K562 (cell line): ENCODE measurements around the gene TPK1. TPM values are rescaled to one million over a fixed set of nuclear protein-coding genes. Genes with fewer than 3 reads are reported as not detected.

Experiments used
- ATAC-seq: fragments of 200-7000 bp; cut with Tn5 transposase; 3 replicates; pipeline ENCODE4 v1.9.1; 2020; ENCODE audit warnings: moderate library complexity
- BruUV-seq: library from RNA; stranded (reverse); fragments of 400-500 nt; replicated peaks from 2 replicates; lab custom pipeline; 2021; lab: Mats Ljungman, UMichigan
- CTCF ChIA-PET: fragments of 300-600 bp; formaldehyde crosslinking; extraction: SDS; loops from one replicate; lab custom pipeline; 2021; ENCODE audit warnings: low intra/inter-chr PET ratio; lab: Yijun Ruan, JAX
- POLR2A ChIA-PET: fragments of 300-600, 350-650 bp; sonication (Branson Sonifier 250); formaldehyde crosslinking; extraction: SDS; loops from one replicate; lab custom pipeline; 2021; ENCODE audit warnings: antibody characterized with exemption, inconsistent platforms; lab: Yijun Ruan, JAX
- DNase-seq, 4 experiments: peaks; one replicate each; pipeline versions ENCODE4 v3.0.0 to v3.0.0-alpha.2; 2011 to 2018; ENCODE audit warnings: low spot score in 3 of 4, mixed read lengths in 3 of 4; ENCODE audit errors: extremely low read depth in 1 of 4
- FAIRE-seq: peaks from 2 replicates; lab custom pipeline; 2011; peaks lifted over from hg19 to GRCh38; lab: Jason Lieb, UNC
- H2AFZ ChIP-seq: 2 replicates; pipeline ENCODE4 v1.6.0; 2011; ENCODE audit warnings: low read depth, low read length, control low read depth, inconsistent platforms
- H3K27ac ChIP-seq: fragments of 200-600 bp; 3 replicates; pipeline ENCODE4 v1.8.0; 2011; ENCODE audit warnings: low read depth, mild to moderate bottlenecking, control low read depth, inconsistent platforms, low read length, moderate library complexity, mixed read lengths; ENCODE audit errors: extremely low read depth
- H3K27me3 ChIP-seq, 2 experiments: fragments of 300-600 bp in 1 of 2; 2 replicates in 1 of 2; 3 replicates in 1 of 2; pipeline versions ENCODE4 v1.6.0 to v1.8.0; 2011; ENCODE audit warnings: inconsistent platforms in 2 of 2, low read length in 2 of 2, mild to moderate bottlenecking in 1 of 2, mixed read lengths in 1 of 2, moderate library complexity in 1 of 2; ENCODE audit not compliant: control insufficient read depth in 2 of 2, insufficient read depth in 2 of 2
- H3K36me3 ChIP-seq: fragments of 300-600 bp; 3 replicates; pipeline ENCODE4 v1.8.0; 2011; ENCODE audit warnings: mild to moderate bottlenecking, low read length, inconsistent platforms; ENCODE audit not compliant: control insufficient read depth, insufficient read depth
- H3K4me1 ChIP-seq, 2 experiments: fragments of 200-600 bp in 1 of 2; replicated peaks in 1 of 2; 2 replicates in 1 of 2; 3 replicates in 1 of 2; pipeline versions ENCODE4 v1.5.1 to v1.8.0; 2011; ENCODE audit warnings: inconsistent platforms in 2 of 2, low read length in 2 of 2, mild to moderate bottlenecking in 1 of 2, mixed read lengths in 1 of 2, moderate library complexity in 1 of 2; ENCODE audit not compliant: control insufficient read depth in 2 of 2, insufficient read depth in 2 of 2
- H3K4me2 ChIP-seq: 2 replicates; pipeline ENCODE4 v1.6.1; 2011; ENCODE audit warnings: low read length, control low read depth, inconsistent platforms, mixed read lengths; ENCODE audit not compliant: insufficient read depth
- H3K4me3 ChIP-seq: fragments of 200-600 bp; sonication (generic), shearing (Covaris generic); 2 replicates; pipeline ENCODE4 v1.5.1; 2016; ENCODE audit warnings: control low read depth, inconsistent platforms
- H3K79me2 ChIP-seq: fragments of 200-600 bp; 3 replicates; pipeline ENCODE4 v1.8.0; 2011; ENCODE audit warnings: low read length, inconsistent platforms; ENCODE audit not compliant: control insufficient read depth, insufficient read depth
- H3K9ac ChIP-seq, 2 experiments: 2 replicates each; pipeline versions ENCODE4 v1.6.0 to v1.6.1; 2011; ENCODE audit warnings: low read depth in 2 of 2, low read length in 2 of 2, control low read depth in 1 of 2, inconsistent platforms in 1 of 2, mild to moderate bottlenecking in 1 of 2, mixed read lengths in 1 of 2; ENCODE audit not compliant: insufficient read depth in 1 of 2
- H3K9me1 ChIP-seq: one replicate; pipeline ENCODE4 v1.6.0; 2011; ENCODE audit warnings: inconsistent platforms, mild to moderate bottlenecking, low read length, moderate library complexity; ENCODE audit not compliant: control insufficient read depth, insufficient read depth
- H3K9me3 ChIP-seq: replicated peaks from 2 replicates; pipeline ENCODE4 v1.5.1; 2011; ENCODE audit warnings: low read depth, low read length, inconsistent platforms; ENCODE audit not compliant: control insufficient read depth, insufficient read depth
- H4K20me1 ChIP-seq: replicated peaks from 2 replicates; pipeline ENCODE4 v1.6.1; 2011; ENCODE audit warnings: low read length, inconsistent platforms, mixed read lengths; ENCODE audit not compliant: control insufficient read depth, insufficient read depth
- ARID1B ChIP-seq: fragments of 450-650 bp; IDR thresholded peaks from 2 replicates; pipeline ENCODE4 v1.6.1; 2016; ENCODE audit warnings: antibody characterized with exemption, mild to moderate bottlenecking, inconsistent platforms
- BCOR ChIP-seq: fragments of 450-650 bp; IDR thresholded peaks from 2 replicates; pipeline ENCODE4 v1.6.1; 2016
- CTBP1 ChIP-seq: fragments of 450-650 bp; IDR thresholded peaks from 2 replicates; pipeline ENCODE4 v1.6.1; 2016; ENCODE audit warnings: borderline replicate concordance
- ETS1 ChIP-seq: conservative IDR thresholded peaks from 2 replicates; pipeline ENCODE4 v1.6.1; 2011; ENCODE audit warnings: low read depth, mild to moderate bottlenecking, low read length; ENCODE audit not compliant: control insufficient read depth
- ETV6 ChIP-seq, 3 experiments: fragments of 150-350 bp in 1 of 3; sonication (generic) in 1 of 3; formaldehyde crosslinking in 1 of 3; IDR thresholded peaks; 2 replicates each; pipeline versions ENCODE4 v1.6.1 to v1.8.0; 2014 to 2022; ENCODE audit warnings: borderline replicate concordance in 2 of 3, low read depth in 2 of 3, antibody characterized with exemption in 1 of 3, low read length in 1 of 3, mild to moderate bottlenecking in 1 of 3, missing genetic modification reagents in 1 of 3
- FOXO4 ChIP-seq: fragments of 450-650 bp; formaldehyde crosslinking; IDR thresholded peaks from 2 replicates; pipeline ENCODE4 v1.4.0; 2020; ENCODE audit warnings: mild to moderate bottlenecking, moderate library complexity
- HBP1 ChIP-seq: fragments of 450-650 bp; formaldehyde crosslinking; IDR thresholded peaks from 2 replicates; pipeline ENCODE4 v1.4.0; 2022; ENCODE audit warnings: missing genetic modification characterization
- MTA3 ChIP-seq: fragments of 450-650 bp; formaldehyde crosslinking; IDR thresholded peaks from 2 replicates; pipeline ENCODE4 v1.6.1; 2017; ENCODE audit warnings: mild to moderate bottlenecking, borderline replicate concordance
- NCOA2 ChIP-seq, 2 experiments: fragments of 450-650 bp; IDR thresholded peaks; 2 replicates each; pipeline ENCODE4 v1.6.1; 2018; ENCODE audit warnings: mild to moderate bottlenecking in 2 of 2, moderate library complexity in 1 of 2; ENCODE audit not compliant: partially characterized antibody in 2 of 2
- RAD21 ChIP-seq, 2 experiments: fragments of 250-450 bp in 1 of 2; fragments of 450-650 bp in 1 of 2; sonication (Bioruptor Pico) in 1 of 2; formaldehyde crosslinking in 1 of 2; IDR thresholded peaks in 1 of 2; conservative IDR thresholded peaks in 1 of 2; 2 replicates each; pipeline versions ENCODE4 v1.4.0 to v1.8.0; 2020 to 2022; ENCODE audit warnings: mild to moderate bottlenecking in 2 of 2, moderate library complexity in 1 of 2
- RFX1 ChIP-seq: fragments of 450-650 bp; IDR thresholded peaks from 2 replicates; pipeline ENCODE4 v1.6.1; 2016; ENCODE audit warnings: mild to moderate bottlenecking, moderate library complexity
- SIN3A ChIP-seq, 2 experiments: fragments of 150-350 bp in 1 of 2; IDR thresholded peaks; 2 replicates each; pipeline ENCODE4 v1.6.1; 2011 to 2016; ENCODE audit warnings: borderline replicate concordance in 2 of 2, low read depth in 2 of 2, low read length in 2 of 2, mild to moderate bottlenecking in 2 of 2, moderate library complexity in 2 of 2; ENCODE audit not compliant: control insufficient read depth in 1 of 2
- U2AF1 ChIP-seq: fragments of 200-400 bp; formaldehyde crosslinking; optimal IDR thresholded peaks from 2 replicates; pipeline ENCODE3; 2017; ENCODE audit warnings: mild to moderate bottlenecking, low read depth, low read length, moderate library complexity
- ZBTB43 ChIP-seq: sonication (generic); formaldehyde crosslinking; IDR thresholded peaks from 2 replicates; pipeline ENCODE4 v1.8.0; 2023; ENCODE audit warnings: mild to moderate bottlenecking, missing genetic modification reagents
- ZNF217 ChIP-seq: sonication (generic); formaldehyde crosslinking; IDR thresholded peaks from 2 replicates; pipeline ENCODE4 v1.8.0; 2022; ENCODE audit warnings: mild to moderate bottlenecking, missing genetic modification reagents
- ZNF24 ChIP-seq: fragments of 450-650 bp; IDR thresholded peaks from 2 replicates; pipeline ENCODE4 v1.6.1; 2016
- WGBS: fragments of 100-300 bp; shearing (Covaris generic); methylation state at CpG from one replicate; pipeline ENCODE4 v1.1.6; 2016; ENCODE audit warnings: low coverage, mixed read lengths; ENCODE audit not compliant: insufficient coverage; ENCODE audit errors: missing lambda C conversion rate; 5-methylcytosine and 5-hydroxymethylcytosine counted together
- in situ Hi-C: fragments of 300-500 bp; cut with MboI; formaldehyde crosslinking; loops from 4 replicates; pipeline ENCODE4 v1.15.0; 2018; ENCODE audit warnings: inconsistent platforms, mixed read lengths
- intact Hi-C: fragments of 100-400 bp; cut with micrococcal nuclease; formaldehyde crosslinking; loops from 2 replicates; pipeline ENCODE4 v1.14.2; 2022
- polyA plus RNA-seq, 8 experiments: library from polyadenylated mRNA; depleted of rRNA in 4 of 8; stranded (reverse) in 5 of 8; unstranded in 3 of 8; fragments of >200 nt; fragmentation: Nextera tagmentation in 2 of 8; fragmentation: Illumina TruSeq in 1 of 8; extraction: Ambion mirVana in 2 of 8; extraction: Trizol in 1 of 8; gene quantifications; 2 replicates each; pipeline versions ENCODE4 v1.2.1 to v1.2.3, GENCODE V29; 2011 to 2014; ENCODE audit warnings: inconsistent platforms in 1 of 8, missing spikeins in 1 of 8
- total RNA-seq, 7 experiments: library from RNA; depleted of rRNA in 6 of 7; stranded (reverse); fragments of >200 nt in 6 of 7; fragmentation: Illumina TruSeq in 2 of 7; extraction: Trizol in 2 of 7; gene quantifications; 2 replicates each; pipeline versions ENCODE4 v1.2.1 to v1.2.3, GENCODE V29; 2011 to 2021; ENCODE audit warnings: low replicate concordance in 1 of 7

Gene TPK1
- total and polyA plus RNA-seq, 9 of the 15 experiments (the other 6 are each of a cell fraction or from before 2014, with no cell fraction given) = 5.1 to 16.2 (median 9.2) TPM

GRCh38 chr7:144436500-144436899, 399.4 kb downstream of the TPK1 start:
- CTCF ChIA-PET = no interaction called here

More at GRCh38 chr7:144436500-144436899, 399.4 kb downstream of the TPK1 start:
- no peaks in the 10 kb centered on the region for H3K4me1 ChIP-seq
- no peak overlapping the region for H3K9ac ChIP-seq
- H3K4me2 ChIP-seq = no peak overlapping the region
- no peaks in the 10 kb centered on the region for H3K79me2 ChIP-seq
- no TSS peak for BruUV-seq
- ATAC-seq = no peak
- 0% methylated on average over 9 of the region's 9 CpGs for WGBS
- H3K27ac ChIP-seq = no peak overlapping the region
- no peaks in the 10 kb centered on the region for H3K9me3 ChIP-seq
- no peak overlapping the region for H2AFZ ChIP-seq
- intact Hi-C loops = no loop called here
- no peak overlapping the region for H3K4me3 ChIP-seq
- H3K9me1 ChIP-seq = no peaks in the 10 kb centered on the region
- POLR2A ChIA-PET = interaction anchor here (0.5 kb wide), 1 partner anchor 70 kb away, joined by 3 read pairs; no protein-coding TSS in a partner anchor
- H4K20me1 ChIP-seq = no peaks in the 10 kb centered on the region
- in situ Hi-C loops = no loop called here
- TF ChIP-seq BCOR (no peak), SIN3A (IDR thresholded peaks at IDR 0.05; ENCODE audit: borderline replicate concordance in 2 of 2, control insufficient read depth in 1 of 2, low read depth in 2 of 2, low read length in 2 of 2) (no peak), MTA3 (no peak), RAD21 (CRISPR knock-in tag; conservative IDR thresholded peaks at IDR 0.05 in 1 of 2, IDR thresholded peaks at IDR 0.05 in 1 of 2) (no peak), ZNF217 (CRISPR knock-in tag) (no peak), ZNF24 (no peak), RFX1 (no peak), NCOA2 (IDR thresholded peaks at IDR 0.05; ENCODE audit: partially characterized antibody in 2 of 2) (no peak), ETV6 (IDR thresholded peaks at IDR 0.05; ENCODE audit: borderline replicate concordance in 1 of 2, low read depth in 2 of 2, low read length in 1 of 2) (no peak), ETV6 (CRISPR knock-in tag; IDR thresholded peaks at IDR 0.05; ENCODE audit: borderline replicate concordance) (no peak), HBP1 (no peak), FOXO4 (CRISPR knock-in tag) (no peak), U2AF1 (no peak), ZBTB43 (CRISPR knock-in tag) (no peak), CTBP1 (no peak), ARID1B (no peak), ETS1 (no peak)
- no peaks in the 10 kb centered on the region for H3K36me3 ChIP-seq
- H3K27me3 ChIP-seq = no peaks in the 10 kb centered on the region
- no peak for FAIRE-seq
- DNase-seq = no peak
